Prostate gland (tissue), 2 donors: ENCODE results near the gene SPATA31C1.

Source experiments
- POLR2A ChIP-seq: fragments of 450-650 bp; IDR thresholded peaks from one replicate; pipeline ENCODE4 v1.6.1; 2016; ENCODE audit warnings: antibody characterized with exemption, mild to moderate bottlenecking
- TF ChIP-seq, protein P1 (sequence below), 4 experiments: fragments of 200-600 bp in 2 of 4; fragments of 450-650 bp in 2 of 4; sonication (generic) in 2 of 4; IDR thresholded peaks; 1 replicate in 3 of 4; 2 replicates in 1 of 4; pipeline ENCODE4 v1.5.1; 2016 to 2019; ENCODE audit warnings: antibody characterized with exemption in 4 of 4, mild to moderate bottlenecking in 2 of 4, moderate library complexity in 2 of 4

DNA sequence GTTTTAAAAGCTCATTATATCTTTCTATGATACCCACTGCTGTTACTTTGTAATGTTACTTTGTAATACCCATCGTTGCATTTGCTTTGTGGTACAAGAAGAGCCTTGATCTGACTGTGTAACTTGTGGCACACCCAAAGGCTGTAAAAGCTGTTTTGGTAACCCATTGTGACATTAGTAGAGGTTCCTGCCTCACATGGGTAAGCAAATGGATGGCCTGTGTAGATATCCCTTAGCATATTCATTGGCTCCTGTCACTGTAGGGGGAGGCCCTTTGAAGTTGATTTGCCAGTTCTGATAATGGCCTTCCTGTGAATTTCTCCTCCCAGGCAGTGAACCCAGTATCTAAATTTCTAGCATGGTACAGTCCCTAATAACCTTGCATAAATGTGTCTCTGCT is 40.8 kb downstream of the SPATA31C1 start:
- TF ChIP-seq, protein P1, sequence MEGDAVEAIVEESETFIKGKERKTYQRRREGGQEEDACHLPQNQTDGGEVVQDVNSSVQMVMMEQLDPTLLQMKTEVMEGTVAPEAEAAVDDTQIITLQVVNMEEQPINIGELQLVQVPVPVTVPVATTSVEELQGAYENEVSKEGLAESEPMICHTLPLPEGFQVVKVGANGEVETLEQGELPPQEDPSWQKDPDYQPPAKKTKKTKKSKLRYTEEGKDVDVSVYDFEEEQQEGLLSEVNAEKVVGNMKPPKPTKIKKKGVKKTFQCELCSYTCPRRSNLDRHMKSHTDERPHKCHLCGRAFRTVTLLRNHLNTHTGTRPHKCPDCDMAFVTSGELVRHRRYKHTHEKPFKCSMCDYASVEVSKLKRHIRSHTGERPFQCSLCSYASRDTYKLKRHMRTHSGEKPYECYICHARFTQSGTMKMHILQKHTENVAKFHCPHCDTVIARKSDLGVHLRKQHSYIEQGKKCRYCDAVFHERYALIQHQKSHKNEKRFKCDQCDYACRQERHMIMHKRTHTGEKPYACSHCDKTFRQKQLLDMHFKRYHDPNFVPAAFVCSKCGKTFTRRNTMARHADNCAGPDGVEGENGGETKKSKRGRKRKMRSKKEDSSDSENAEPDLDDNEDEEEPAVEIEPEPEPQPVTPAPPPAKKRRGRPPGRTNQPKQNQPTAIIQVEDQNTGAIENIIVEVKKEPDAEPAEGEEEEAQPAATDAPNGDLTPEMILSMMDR (IDR thresholded peaks at IDR 0.05) = no peak
- no peak for TF ChIP-seq POLR2A
